NCI-H2081 treated with DMSO at 0.1 percent for 48 hours (cell line): ENCODE data around the gene DUSP9.
"Not testable (repeated sequence)": the region's sequence is repeated elsewhere in the genome, so short reads cannot be mapped to it uniquely, and the experiment has no call there.

ENCODE experiments used
- DNase-seq: peaks from one replicate; lab custom pipeline; 2025; lab: John Stamatoyannopoulos, UW

DUSP9 gene, protein sequence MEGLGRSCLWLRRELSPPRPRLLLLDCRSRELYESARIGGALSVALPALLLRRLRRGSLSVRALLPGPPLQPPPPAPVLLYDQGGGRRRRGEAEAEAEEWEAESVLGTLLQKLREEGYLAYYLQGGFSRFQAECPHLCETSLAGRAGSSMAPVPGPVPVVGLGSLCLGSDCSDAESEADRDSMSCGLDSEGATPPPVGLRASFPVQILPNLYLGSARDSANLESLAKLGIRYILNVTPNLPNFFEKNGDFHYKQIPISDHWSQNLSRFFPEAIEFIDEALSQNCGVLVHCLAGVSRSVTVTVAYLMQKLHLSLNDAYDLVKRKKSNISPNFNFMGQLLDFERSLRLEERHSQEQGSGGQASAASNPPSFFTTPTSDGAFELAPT

DNA sequence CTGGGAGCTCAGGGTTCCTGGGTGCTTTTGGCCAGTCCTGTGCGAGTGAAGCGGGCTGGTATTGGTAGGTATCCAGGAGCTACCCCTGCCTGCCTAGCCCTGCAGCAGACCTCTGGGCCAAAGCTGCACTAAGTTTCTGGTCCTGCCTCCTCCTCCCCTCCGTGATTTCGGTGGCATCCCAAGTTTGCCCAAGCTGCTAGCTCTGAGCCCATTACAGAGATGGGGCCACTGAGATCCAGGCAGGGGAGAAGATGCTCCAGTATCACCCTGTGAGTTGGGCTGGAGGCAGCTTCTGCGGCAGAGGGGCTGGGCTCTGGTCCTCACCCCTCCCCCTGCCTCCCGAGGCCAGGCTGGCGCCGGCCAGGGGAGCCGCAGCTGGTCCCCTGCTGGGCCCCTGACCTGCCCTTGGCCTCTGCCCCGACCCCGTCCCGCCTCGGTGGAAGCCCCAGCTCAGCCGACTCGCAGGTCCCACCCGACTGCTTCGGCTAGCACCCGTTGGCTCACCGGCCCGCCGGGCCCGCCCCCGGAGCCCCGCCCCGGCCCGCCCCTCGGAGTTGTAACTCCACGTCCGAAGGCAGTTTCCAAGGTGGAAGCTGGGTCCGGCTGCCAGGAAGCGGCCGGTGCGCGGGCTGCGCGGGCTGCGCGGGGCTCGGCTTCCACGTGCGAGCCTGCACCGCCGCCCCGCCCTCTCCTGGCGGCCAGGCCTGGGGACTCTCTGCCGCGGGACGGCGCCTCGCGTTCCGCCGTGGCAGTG is at the start of gene DUSP9:
Gene DUSP9 (plus strand): TSS at position 584 of the 754 bp plus-strand sequence. CDS start 751 bp downstream, outside the sequence.
- no peak for DNase-seq

DNA sequence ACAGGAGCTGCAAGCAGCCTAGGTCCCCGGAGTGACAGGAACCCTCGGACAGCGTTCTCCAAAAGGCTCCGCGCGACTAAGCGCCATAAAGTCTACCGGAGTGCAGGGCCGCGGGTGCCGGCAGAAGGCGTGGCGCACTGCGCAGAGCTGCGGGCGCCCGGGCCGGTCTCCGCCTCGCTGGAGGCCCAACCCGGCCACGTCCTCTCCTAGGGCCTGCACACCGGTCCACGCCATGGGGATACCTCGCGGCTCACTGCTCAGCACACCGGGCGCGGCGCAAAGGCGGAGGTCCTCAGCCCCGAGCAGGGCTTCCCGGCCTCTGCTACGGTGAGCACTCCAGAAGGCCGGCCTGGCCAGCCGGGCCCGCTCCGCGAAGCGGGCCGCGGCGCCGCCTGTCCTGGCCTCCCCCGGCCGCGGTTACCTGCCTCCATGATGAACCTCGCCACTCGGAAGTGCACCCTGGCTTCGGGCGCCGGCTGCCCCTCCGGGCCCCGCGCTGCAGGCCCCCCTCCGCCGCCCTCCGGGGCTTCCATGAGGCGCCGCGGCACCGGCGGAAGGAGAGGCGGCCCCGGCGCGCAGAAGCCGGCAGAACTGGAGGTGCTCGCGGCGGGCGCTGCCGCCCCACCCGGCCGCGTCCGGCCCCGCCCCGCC is 48.3 kb upstream of the DUSP9 start, which contains the start of gene CCNQ:
Gene CCNQ (minus strand): TSS at position 599 of the 651 bp plus-strand sequence. CDS start 66 bp downstream, at position 533.
- DNase-seq, result no peak

DNA sequence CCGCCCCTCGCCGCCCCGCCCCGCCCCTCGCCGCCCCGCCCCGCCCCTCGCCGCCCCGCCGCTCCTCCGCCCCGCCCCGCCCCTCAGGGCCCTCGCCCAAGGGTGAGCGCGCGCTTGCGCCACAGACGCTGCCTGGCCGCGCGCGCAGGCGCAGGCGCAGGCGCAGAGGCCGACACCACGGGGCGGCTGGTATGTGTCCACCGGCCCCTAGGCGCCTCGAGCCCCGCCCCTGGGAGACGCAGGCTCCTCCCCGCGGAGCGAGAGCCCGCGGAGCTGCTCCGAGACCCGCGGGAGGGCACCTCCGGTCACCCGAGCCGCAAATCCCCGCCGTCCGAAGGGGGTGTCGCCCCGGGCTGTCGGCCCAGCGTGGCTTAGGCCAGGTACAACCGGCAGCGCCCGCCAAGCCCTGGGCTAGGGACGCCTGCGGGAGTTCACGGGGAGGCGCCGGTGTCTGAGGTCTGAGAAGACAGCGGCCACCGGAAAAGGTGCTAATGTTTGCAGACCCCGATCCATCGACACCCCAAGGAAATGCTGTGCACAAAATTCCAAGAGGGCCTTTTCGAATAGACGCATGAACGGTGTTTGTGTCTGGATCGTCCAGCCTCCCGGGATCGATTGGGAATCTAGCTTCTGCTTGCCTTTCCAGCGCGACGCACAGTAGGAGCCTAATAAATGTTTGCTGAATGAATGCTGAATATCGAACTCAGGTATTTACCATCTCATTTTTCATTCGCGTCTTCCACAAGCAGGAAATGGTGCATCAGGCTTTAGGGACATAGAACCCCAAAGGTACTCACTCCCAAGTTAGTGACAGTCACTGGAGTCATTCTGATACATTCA is 47.6 kb upstream of the DUSP9 start:
- no peak for DNase-seq

DNA sequence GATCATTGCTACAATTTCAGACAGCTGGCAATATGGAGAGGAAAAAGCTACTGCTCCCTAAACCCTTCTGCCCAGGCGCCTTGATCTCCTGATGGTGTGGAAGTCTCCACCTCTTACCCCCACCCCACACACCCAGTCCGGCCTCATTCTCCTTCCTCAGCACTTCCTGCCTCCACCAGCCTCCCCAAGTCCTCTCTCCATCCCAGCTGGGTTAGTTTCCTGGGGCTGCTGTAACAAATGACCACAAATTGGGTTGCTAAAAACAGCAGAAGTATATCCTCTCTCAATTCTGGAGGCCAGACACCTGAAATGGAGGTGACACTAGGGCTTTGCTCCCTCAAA is 47.0 kb upstream of the DUSP9 start:
- DNase-seq, result no peak

DNA sequence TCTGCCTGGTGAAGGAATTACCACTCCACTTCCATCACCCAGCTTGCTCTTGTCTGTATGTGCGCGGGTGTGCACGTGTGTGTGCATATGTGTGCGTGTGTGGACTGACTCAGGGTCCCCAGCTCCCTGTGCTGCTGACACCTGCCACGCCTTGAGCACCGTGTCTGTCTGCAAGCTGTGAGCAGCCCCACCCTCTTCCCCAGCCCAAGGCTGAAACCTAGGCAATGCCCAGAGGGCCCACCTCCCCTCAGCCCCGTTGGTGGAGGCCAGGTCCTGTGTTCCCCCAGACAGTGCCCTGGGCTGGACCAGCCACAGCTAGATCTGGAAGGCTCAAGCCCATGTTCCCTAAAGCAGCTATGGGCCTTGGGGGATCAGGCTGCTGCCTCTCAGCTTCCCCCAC is 46.1 kb upstream of the DUSP9 start:
- DNase-seq, result no peak

DNA sequence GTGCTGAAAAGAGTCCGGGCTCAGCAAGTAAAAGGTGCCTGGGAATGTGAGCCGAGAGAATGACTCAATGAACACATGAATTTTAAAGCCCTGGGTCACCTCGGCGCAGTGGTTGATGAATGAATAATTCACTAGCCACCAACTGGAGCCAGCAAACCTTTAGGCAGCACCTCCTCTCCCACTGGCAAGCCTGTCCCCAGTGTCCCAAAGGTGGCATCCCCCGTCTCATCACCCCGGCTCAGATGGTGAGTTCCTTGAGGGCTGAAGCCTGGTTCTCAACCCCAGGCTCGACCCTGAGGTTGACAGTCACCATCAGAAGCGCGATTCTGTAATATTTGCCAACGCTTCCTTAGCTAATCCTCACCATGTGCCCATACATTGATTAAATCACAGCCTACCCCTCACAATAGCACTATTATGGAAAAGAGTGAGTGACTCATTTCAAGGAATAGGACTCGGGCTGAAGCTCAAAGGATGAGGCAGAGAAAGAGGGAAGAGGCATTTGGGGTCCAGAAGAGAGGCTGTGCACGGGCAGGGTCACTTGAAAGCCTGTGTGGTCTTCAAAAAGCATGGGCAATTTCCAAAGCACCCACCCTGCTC is 45.4 kb upstream of the DUSP9 start:
- DNase-seq, result no peak

DNA sequence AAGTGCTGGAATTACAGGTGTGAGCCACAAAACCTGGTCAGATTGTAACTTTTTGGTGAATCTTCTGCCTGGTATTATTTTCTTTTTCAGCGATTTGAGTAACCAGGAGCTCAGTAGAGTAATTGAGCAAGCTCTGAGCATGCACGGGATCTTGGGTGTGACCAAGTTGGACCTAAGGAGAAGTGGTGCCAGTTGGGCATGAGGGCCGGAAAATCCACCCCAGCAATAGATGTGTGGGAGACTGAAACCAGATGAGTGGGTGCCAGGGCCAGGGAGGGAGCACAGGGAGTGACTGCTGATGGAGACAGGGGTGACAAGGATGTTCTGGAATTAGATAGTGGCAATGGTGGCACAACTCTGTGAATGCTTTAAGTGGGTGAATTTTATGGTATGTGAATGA is 44.4 kb upstream of the DUSP9 start:
- no peak for DNase-seq

DNA sequence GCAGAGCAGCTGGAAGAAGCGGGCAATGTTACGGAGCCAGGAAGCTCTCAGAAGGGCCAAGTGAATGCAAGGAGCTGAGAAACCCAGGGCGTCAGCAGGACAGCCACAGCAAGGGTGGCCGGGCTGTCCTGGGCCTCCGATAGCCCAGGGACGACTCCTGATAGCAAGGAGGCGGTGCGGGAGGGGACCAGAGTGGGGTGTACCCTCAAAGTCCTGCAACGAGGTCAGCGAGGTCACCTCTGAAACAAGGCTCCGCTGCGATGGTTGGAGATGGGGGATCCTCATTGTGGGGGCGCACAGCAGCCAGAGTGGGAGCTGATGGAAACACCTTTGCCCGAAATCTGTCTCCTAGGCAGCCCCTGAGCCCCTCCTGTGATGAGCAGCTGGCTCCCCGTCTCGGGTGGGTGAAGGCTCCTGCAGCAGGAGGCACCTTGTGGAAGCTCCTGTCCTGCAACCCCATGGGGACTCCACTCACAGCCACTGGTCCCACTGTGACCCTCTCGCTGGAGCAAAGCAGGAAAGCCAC is 43.8 kb upstream of the DUSP9 start:
- no peak for DNase-seq

DNA sequence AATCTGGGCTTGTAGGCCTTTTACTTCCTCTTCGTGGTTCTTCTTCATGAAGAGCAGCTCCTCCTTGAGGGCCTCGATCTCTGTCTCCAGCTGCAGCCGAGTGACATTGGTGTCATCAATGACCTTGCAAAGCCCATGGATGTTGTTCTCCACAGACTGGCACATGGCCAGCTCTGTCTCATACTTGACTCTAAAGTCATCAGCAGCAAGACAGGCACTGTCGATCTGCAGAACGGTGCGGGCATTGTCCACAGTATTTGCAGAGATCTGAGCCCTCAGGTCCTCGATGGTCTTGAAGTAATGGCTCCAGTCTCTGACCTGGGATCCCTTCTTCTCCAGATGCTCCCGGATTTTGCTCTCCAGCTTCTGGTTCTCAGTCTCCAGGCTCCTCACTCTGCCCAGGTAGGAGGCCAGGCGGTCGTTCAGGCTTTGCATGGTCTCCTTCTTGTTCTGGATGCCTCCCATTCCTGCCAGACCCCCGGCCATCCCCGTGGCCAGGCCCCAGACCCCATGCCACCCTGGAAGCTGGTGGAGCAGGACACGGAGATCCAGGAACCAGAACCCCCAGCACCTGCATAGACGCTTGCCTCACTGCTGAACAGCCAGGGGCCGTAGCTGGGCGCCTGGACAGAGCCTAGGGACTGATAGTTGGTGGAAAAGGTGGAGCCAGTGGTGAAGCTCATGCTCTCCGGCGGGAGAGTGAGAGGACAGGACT is 42.2 kb upstream of the DUSP9 start:
- DNase-seq, result not testable (repeated sequence)

DNA sequence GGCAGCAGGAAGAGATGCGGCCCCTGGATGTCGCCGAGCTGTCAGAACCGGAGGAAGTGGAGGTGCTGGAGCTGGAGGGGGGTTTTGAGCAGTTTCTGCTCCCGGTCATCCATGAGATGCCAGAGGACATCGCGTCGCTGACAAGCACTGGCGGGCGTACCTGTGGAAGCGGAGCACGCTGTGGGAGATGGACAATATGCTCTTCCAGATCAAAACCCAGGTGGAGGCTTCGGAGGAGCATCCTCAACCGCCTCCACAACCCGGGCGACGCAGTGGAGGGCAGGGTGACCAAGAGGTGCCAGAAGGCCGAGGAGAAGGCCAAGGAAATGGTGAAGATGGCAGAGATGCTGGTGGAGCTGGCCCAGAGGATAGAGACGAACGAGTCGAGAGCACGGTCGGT is 40.5 kb upstream of the DUSP9 start:
- DNase-seq, result no peak

DNA sequence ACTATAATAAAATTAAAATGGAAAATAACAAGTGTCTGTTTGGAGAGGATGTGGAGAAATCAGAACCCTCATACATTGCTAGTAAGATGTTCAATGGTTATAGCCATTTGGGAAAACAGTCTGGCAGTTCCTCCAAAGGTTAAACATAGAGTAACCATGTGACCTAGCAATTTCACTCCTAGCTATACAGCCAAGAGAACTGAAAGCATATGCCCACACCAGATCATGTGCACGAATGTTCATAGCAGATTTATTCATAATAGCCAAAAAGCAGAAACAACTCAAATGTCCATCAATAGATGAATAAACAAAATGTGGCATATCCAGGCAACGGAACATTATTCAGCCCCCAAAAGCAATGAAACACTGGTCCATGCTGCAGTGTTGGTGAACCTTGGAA is 38.6 kb upstream of the DUSP9 start:
- no peak for DNase-seq

DNA sequence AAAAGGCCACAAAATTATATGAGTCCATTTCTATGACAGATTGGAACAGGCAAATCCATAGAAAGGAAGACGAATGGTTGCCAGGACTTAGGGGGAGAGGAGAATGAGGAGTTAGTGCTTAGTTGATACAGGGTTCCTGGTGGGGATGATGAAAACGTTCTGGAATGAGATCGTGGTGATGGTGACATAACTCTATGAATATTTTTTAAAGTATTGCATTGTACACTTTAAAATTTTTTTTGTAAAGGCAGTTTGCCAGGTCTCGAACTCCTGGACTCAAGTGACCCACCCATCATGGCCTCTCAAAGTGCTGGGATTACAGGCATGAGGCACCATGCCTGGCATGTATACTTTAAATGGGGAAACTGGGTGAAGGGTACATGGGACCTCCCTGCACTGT is 38.2 kb upstream of the DUSP9 start:
- no peak for DNase-seq

DNA sequence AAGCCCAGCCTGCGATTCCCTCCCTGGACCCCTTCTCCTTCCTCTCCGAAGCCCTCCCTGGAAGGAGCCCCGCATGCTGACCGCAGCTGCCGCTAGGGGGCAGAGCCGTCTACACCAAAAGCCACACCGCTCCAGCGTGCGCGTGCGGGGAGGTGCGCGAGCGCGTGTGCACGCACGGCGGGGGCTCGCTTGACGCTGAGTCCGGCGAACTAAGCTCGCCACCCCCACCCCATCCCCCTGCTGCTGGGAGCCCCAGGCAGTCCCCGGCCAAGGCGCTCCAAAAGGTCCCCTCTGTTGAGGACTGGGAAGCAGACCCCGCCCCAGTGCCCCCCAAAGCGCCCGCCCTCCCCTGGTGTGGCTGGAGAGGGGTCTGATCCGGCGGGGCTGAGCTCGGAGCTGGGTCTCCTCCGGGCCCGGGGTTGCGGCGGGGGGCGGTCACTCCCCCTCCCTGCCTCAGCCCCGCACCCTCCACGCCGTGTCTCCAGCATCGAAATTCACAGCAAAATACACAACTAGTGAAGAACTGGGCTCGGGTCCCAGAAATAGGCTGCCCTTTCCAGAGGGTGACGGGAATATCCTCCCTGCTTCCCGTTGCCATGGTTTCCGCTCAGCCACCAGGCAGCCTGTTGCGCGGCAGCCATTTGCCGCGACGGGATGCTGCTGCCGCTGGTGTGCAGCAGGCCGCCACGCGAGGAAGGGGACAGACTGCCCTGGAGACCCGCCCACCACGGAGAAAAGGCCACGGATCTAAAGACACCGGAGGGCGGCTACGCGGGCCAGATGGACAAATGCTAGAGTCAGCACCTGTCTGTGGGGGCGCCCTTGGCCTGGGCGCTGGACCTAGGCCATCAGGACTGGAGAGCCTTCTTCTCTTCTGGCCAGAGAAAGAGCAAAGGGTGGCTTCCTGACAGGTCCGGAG is 36.8 kb upstream of the DUSP9 start:
- no peak for DNase-seq

DNA sequence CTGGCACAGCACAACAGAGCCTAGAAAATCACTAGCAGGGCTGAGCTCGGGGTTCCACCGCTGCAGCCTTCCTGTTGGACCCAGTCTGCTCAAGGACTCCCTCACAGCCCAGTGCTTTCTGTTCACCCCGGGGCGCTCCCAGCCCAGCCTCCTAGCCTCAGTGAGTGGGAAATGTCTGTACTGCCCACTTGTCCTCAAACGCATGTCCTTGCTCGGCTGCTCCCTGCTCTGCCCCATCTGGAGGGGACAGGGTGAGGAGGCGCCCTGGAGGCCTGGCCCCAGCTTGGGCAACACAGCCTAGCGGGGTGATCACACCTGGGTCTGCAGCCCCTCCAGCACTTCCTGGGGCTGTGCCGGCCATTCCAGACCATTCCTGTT is 36.2 kb upstream of the DUSP9 start:
- no peak for DNase-seq

DNA sequence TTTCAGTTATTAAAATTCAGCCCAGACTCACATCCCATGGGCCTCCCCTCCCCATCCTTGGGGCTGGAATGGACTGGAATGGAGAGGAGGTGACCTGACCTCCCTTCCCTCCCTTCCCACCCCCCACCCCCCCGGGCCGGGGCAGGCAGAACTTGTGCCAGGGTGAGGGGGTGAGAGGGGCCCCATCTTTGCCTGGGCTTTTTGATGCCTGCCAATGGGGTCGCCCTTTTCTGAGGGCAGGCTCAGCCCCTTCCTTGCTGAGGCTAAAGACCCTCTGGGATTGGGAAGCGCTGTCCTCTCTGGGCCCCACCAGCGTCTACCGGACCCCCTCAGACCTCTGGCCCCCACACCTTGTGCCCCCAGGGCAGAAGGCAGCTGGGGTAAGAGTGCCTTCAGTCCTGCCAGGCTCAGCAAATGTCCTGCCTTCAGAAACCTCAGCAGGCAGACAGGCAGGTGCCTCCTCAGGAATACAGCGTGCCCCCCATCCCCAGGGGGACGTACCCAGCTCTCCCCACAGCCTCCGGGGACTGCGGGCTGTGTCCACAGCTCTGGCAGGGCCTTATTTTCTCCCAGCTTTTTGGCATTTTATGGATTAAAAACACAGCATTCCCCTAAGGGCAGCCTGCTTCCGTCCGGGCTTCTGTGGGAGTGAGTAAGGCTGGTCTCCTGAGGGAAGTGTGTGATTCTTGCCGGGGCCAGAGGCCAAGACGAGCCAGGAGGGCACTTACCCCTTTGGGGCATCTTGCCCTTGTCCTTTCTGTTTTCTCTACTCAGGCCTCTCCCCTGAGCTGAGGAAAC is 35.5 kb upstream of the DUSP9 start:
- DNase-seq, result no peak

DNA sequence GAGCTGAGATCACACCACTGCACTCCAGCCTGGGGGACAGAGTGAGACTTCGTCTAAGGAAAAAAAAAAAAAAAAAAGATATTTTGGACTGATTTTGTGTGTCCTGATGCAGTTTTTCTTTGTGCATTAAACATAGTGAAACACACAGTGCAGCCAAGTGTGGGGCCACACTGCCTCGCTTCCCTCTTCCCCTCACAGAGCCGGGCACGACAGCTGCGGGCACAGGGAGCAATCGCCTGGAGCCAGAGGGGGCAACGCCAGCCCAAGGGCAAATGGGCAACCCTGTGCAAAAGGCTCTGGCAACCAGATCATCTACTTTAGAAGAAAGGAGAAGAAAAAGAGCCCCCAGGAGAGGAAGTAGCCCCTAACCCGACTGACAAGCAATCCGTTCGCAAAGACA is 34.6 kb upstream of the DUSP9 start:
- DNase-seq, result no peak

DNA sequence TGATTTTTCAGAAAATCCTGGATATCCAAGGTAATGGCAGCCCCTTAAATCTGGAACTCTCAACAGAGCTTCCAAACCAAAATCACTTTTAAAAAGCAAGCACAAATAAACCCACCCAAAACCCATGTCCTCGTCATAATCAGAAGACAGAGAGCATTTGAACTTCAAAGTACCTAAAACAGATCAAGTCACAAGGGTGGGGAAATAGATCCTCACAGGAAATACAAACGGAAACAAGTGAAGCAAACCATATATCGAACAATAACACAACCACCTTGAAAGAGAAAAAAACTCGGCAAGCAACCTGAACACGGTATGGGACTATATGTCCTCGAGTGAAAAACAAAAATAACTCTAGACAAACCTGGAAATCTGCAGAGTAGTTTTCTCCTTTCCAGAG is 32.2 kb upstream of the DUSP9 start:
- no peak for DNase-seq

DNA sequence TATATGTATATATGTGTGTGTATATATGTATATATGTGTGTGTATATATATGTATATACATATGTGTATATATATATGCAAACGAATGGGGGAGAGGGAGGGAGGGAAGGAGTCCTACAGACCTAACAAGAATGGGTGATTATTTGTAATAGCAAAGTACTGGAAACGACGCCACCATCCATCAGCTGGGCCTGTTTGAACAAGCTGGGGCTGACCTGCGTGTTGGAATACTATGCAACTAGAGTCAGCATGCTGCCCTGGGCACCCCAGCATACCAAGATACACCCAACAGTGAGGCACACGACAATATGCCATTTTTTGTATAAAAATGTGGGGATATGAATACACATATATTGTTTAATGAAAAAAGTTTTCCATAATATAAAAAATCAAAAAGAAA is 26.4 kb upstream of the DUSP9 start:
- DNase-seq, result no peak
